SK-N-SH treated with all-trans-retinoic acid at 6 μM for 48 hours (cell line): ENCODE measurements around the gene NREP.

Experiments used
- ESRRG ChIP-seq: fragments of 250-450 bp; sonication (Bioruptor Pico); IDR thresholded peaks from 2 replicates; pipeline ENCODE4 v1.6.1; 2021; ENCODE audit warnings: mild to moderate bottlenecking
- RARB ChIP-seq: fragments of 250-450 bp; sonication (Bioruptor Pico); IDR thresholded peaks from 2 replicates; pipeline ENCODE4 v1.8.0; 2021; ENCODE audit warnings: mild to moderate bottlenecking, moderate library complexity
- SNAI2 ChIP-seq: fragments of 250-450 bp; sonication (Bioruptor Pico); IDR thresholded peaks from 2 replicates; pipeline ENCODE4 v1.5.0; 2020; ENCODE audit warnings: mild to moderate bottlenecking, moderate library complexity
- ZFP3 ChIP-seq: fragments of 250-450 bp; sonication (Bioruptor Pico); IDR thresholded peaks from 2 replicates; pipeline ENCODE4 v1.5.0; 2020; ENCODE audit warnings: mild to moderate bottlenecking, moderate library complexity
- ZNF70 ChIP-seq: fragments of 450-650 bp; formaldehyde crosslinking; IDR thresholded peaks from 2 replicates; pipeline ENCODE4 v1.5.0; 2020; ENCODE audit warnings: mild to moderate bottlenecking, moderate library complexity
- ZNF8 ChIP-seq: fragments of 450-650 bp; formaldehyde crosslinking; IDR thresholded peaks from 2 replicates; pipeline ENCODE4 v1.5.0; 2020; ENCODE audit warnings: mild to moderate bottlenecking, moderate library complexity
- TF ChIP-seq, protein P1 (sequence below): fragments of 250-450 bp; sonication (Bioruptor Pico); IDR thresholded peaks from 2 replicates; pipeline ENCODE4 v1.5.1; 2021; ENCODE audit warnings: mild to moderate bottlenecking, moderate library complexity
- TF ChIP-seq, protein P2 (sequence below): fragments of 250-450 bp; sonication (Bioruptor Pico); IDR thresholded peaks from 2 replicates; pipeline ENCODE4 v1.5.1; 2020; ENCODE audit warnings: low read depth, mild to moderate bottlenecking, moderate library complexity
- TF ChIP-seq, protein P3 (sequence below): fragments of 250-450 bp; sonication (Bioruptor Pico); IDR thresholded peaks from 2 replicates; pipeline ENCODE4 v1.5.0; 2020; ENCODE audit warnings: mild to moderate bottlenecking, moderate library complexity
- TF ChIP-seq, protein P4 (sequence below): fragments of 250-450 bp; sonication (Bioruptor Pico); IDR thresholded peaks from 2 replicates; pipeline ENCODE4 v1.8.0; 2020; ENCODE audit warnings: mild to moderate bottlenecking, moderate library complexity, borderline replicate concordance

DNA sequence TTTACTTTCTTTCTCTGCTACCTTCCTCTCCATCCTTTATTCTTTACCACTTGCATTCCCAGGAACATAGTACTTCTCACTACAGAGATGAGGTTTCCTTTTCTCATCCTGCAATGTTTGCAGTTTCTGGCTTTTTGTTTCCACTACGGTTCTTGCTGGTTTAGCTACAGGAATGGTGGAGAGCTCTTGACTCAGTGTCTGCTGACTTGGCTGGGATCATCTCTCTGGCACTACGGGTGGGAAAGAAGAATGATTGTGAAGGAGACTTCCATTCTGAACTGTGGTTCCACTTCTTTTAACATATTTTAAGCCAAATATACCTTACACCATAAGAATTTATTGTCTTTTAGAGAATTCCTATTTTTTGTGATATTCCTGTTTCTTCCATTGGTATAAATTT is 65.1 kb downstream of the NREP start:
- TF ChIP-seq, protein P1, sequence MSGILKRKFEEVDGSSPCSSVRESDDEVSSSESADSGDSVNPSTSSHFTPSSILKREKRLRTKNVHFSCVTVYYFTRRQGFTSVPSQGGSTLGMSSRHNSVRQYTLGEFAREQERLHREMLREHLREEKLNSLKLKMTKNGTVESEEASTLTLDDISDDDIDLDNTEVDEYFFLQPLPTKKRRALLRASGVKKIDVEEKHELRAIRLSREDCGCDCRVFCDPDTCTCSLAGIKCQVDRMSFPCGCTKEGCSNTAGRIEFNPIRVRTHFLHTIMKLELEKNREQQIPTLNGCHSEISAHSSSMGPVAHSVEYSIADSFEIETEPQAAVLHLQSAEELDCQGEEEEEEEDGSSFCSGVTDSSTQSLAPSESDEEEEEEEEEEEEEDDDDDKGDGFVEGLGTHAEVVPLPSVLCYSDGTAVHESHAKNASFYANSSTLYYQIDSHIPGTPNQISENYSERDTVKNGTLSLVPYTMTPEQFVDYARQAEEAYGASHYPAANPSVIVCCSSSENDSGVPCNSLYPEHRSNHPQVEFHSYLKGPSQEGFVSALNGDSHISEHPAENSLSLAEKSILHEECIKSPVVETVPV (CRISPR knock-in tag), result no peak
- TF ChIP-seq ZNF8 (CRISPR knock-in tag), result no peak
- TF ChIP-seq, protein P2, sequence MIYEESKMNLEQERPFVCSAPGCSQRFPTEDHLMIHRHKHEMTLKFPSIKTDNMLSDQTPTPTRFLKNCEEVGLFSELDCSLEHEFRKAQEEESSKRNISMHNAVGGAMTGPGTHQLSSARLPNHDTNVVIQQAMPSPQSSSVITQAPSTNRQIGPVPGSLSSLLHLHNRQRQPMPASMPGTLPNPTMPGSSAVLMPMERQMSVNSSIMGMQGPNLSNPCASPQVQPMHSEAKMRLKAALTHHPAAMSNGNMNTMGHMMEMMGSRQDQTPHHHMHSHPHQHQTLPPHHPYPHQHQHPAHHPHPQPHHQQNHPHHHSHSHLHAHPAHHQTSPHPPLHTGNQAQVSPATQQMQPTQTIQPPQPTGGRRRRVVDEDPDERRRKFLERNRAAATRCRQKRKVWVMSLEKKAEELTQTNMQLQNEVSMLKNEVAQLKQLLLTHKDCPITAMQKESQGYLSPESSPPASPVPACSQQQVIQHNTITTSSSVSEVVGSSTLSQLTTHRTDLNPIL (CRISPR knock-in tag), result no peak
- TF ChIP-seq, protein P3, sequence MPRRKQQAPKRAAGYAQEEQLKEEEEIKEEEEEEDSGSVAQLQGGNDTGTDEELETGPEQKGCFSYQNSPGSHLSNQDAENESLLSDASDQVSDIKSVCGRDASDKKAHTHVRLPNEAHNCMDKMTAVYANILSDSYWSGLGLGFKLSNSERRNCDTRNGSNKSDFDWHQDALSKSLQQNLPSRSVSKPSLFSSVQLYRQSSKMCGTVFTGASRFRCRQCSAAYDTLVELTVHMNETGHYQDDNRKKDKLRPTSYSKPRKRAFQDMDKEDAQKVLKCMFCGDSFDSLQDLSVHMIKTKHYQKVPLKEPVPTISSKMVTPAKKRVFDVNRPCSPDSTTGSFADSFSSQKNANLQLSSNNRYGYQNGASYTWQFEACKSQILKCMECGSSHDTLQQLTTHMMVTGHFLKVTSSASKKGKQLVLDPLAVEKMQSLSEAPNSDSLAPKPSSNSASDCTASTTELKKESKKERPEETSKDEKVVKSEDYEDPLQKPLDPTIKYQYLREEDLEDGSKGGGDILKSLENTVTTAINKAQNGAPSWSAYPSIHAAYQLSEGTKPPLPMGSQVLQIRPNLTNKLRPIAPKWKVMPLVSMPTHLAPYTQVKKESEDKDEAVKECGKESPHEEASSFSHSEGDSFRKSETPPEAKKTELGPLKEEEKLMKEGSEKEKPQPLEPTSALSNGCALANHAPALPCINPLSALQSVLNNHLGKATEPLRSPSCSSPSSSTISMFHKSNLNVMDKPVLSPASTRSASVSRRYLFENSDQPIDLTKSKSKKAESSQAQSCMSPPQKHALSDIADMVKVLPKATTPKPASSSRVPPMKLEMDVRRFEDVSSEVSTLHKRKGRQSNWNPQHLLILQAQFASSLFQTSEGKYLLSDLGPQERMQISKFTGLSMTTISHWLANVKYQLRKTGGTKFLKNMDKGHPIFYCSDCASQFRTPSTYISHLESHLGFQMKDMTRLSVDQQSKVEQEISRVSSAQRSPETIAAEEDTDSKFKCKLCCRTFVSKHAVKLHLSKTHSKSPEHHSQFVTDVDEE (CRISPR knock-in tag), result no peak
- TF ChIP-seq, protein P4, sequence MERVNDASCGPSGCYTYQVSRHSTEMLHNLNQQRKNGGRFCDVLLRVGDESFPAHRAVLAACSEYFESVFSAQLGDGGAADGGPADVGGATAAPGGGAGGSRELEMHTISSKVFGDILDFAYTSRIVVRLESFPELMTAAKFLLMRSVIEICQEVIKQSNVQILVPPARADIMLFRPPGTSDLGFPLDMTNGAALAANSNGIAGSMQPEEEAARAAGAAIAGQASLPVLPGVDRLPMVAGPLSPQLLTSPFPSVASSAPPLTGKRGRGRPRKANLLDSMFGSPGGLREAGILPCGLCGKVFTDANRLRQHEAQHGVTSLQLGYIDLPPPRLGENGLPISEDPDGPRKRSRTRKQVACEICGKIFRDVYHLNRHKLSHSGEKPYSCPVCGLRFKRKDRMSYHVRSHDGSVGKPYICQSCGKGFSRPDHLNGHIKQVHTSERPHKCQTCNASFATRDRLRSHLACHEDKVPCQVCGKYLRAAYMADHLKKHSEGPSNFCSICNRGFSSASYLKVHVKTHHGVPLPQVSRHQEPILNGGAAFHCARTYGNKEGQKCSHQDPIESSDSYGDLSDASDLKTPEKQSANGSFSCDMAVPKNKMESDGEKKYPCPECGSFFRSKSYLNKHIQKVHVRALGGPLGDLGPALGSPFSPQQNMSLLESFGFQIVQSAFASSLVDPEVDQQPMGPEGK (CRISPR knock-in tag), result no peak
- no peak for TF ChIP-seq ESRRG (CRISPR knock-in tag)
- no peak for TF ChIP-seq RARB
- TF ChIP-seq ZNF70 (CRISPR knock-in tag), result no peak
- no peak for TF ChIP-seq SNAI2 (CRISPR knock-in tag)
- TF ChIP-seq ZFP3 (CRISPR knock-in tag), result no peak
